PC-9 (cell line): ENCODE data around the gene NDUFV3. TPM values are rescaled to one million over a fixed set of nuclear protein-coding genes. Genes with fewer than 3 reads are reported as not detected.

Experiments used
- BruUV-seq: library from RNA; stranded (reverse); fragments of 400-500 nt; replicated peaks from 2 replicates; lab custom pipeline; 2021; lab: Mats Ljungman, UMichigan
- CTCF ChIA-PET: fragments of 300-600 bp; sonication (Branson Sonifier 250); formaldehyde crosslinking; loops from one replicate; lab custom pipeline; 2022; ENCODE audit warnings: antibody characterized with exemption; lab: Charles Lee
- POLR2A ChIA-PET: fragments of 300-600 bp; sonication (Branson Sonifier 250); formaldehyde crosslinking; loops from one replicate; lab custom pipeline; 2022; ENCODE audit warnings: antibody characterized with exemption; ENCODE audit not compliant: unreplicated experiment; lab: Charles Lee
- DNase-seq, 2 experiments: peaks; one replicate each; pipeline versions ENCODE4 v3.0.0 to v3.0.0-alpha.2; 2015 to 2022; ENCODE audit warnings: mixed read lengths in 1 of 2
- H2AFZ ChIP-seq: fragments of 200-600 bp; sonication (generic); 2 replicates; pipeline ENCODE4 v1.8.1; 2017; ENCODE audit warnings: antibody characterized with exemption
- H3F3A ChIP-seq: fragments of 200-600 bp; sonication (generic); 2 replicates; pipeline ENCODE4 v1.8.1; 2017; ENCODE audit warnings: antibody characterized with exemption, mild to moderate bottlenecking, low read depth; ENCODE audit not compliant: insufficient read depth
- H3K27ac ChIP-seq: fragments of 200-600 bp; sonication (generic); 2 replicates; pipeline ENCODE4 v1.6.1; 2016; ENCODE audit warnings: mixed run types
- H3K27me3 ChIP-seq: fragments of 200-600 bp; sonication (generic); 2 replicates; pipeline ENCODE4 v1.6.1; 2016; ENCODE audit warnings: low read depth, mixed run types; ENCODE audit not compliant: insufficient read depth
- H3K36me3 ChIP-seq: fragments of 200-600 bp; sonication (generic); 2 replicates; pipeline ENCODE4 v1.6.1; 2016; ENCODE audit warnings: low read depth, mixed run types
- H3K4me1 ChIP-seq: fragments of 200-600 bp; sonication (generic); replicated peaks from 2 replicates; pipeline ENCODE4 v1.6.1; 2016; ENCODE audit warnings: mixed run types; ENCODE audit not compliant: insufficient read depth
- H3K4me2 ChIP-seq: fragments of 200-600 bp; sonication (generic); 2 replicates; pipeline ENCODE4 v1.6.1; 2017; ENCODE audit warnings: mixed run types
- H3K4me3 ChIP-seq: fragments of 200-600 bp; sonication (generic); 2 replicates; pipeline ENCODE4 v1.6.1; 2016; ENCODE audit warnings: mixed run types
- H3K79me2 ChIP-seq: fragments of 200-600 bp; sonication (generic); 2 replicates; pipeline ENCODE4 v1.6.1; 2017; ENCODE audit warnings: low read depth, mixed run types
- H3K9me2 ChIP-seq: fragments of 200-600 bp; sonication (generic); 2 replicates; pipeline ENCODE4 v1.8.1; 2017; ENCODE audit warnings: mild to moderate bottlenecking; ENCODE audit not compliant: insufficient read depth
- H3K9me3 ChIP-seq: fragments of 200-600 bp; sonication (generic); 2 replicates; pipeline ENCODE4 v1.8.1; 2016; ENCODE audit warnings: low read depth; ENCODE audit not compliant: insufficient read depth
- H4K20me1 ChIP-seq: fragments of 200-600 bp; sonication (generic); 2 replicates; pipeline ENCODE4 v1.8.1; 2017; ENCODE audit not compliant: insufficient read depth
- CTCF ChIP-seq: fragments of 200-600 bp; sonication (generic); conservative IDR thresholded peaks from 2 replicates; pipeline ENCODE4 v1.6.1; 2017; ENCODE audit warnings: mixed run types, antibody characterized with exemption, mild to moderate bottlenecking, moderate library complexity
- EZH2 ChIP-seq: fragments of 200-600 bp; sonication (generic); IDR thresholded peaks from 2 replicates; pipeline ENCODE4 v1.8.0; 2017; ENCODE audit warnings: antibody characterized with exemption, low read depth
- intact Hi-C: fragments of 100-400 bp; cut with micrococcal nuclease; formaldehyde crosslinking; loops from one replicate; pipeline ENCODE4 v1.10.0; 2022; ENCODE audit not compliant: unreplicated experiment
- total RNA-seq: library from RNA; stranded (reverse); gene quantifications from 2 replicates; pipeline ENCODE4 v1.2.3, GENCODE V29; 2021

NDUFV3 gene
- total RNA-seq, 1 experiment from 2014 or later = 20.7 TPM

- no peak for DNase-seq
- H3K9me3 ChIP-seq = no peaks in the 10 kb centered on the region
- no peak overlapping the region for H3K27ac ChIP-seq
- TF ChIP-seq EZH2 (no peak), CTCF (no peak)
- no peaks in the 10 kb centered on the region for H3K27me3 ChIP-seq
- no peaks in the 10 kb centered on the region for H3F3A ChIP-seq
- no peaks in the 10 kb centered on the region for H3K9me2 ChIP-seq
- no peak overlapping the region for H3K4me2 ChIP-seq
- ChIA-PET CTCF (no interaction called here), POLR2A (no interaction called here)
- no peak overlapping the region for H3K4me3 ChIP-seq
- intact Hi-C loops = no loop called here
- no TSS peak for BruUV-seq
- H4K20me1 ChIP-seq = 0 out of 2 replicates have a peak, but pooled peaks cover 7% of the 10 kb centered on the region
- no peaks in the 10 kb centered on the region for H3K4me1 ChIP-seq
- H2AFZ ChIP-seq = no peak overlapping the region
- H3K36me3 ChIP-seq = no peaks in the 10 kb centered on the region
- H3K79me2 ChIP-seq = no peaks in the 10 kb centered on the region
Measured at GRCh38 chr21:42854246-42855010, 38.7 kb upstream of the NDUFV3 start.

- intact Hi-C loops = no loop called here
Measured at GRCh38 chr21:42855171-42855936, 37.8 kb upstream of the NDUFV3 start.

GRCh38 chr21:42855937-42856335 lies 37.2 kb upstream of the NDUFV3 start:
- no peaks in the 10 kb centered on the region for H3K4me1 ChIP-seq
- no peak overlapping the region for H3K27ac ChIP-seq
- H3K4me3 ChIP-seq = no peak overlapping the region
- H4K20me1 ChIP-seq = peaks cover 7% of the 10 kb centered on the region; the same call in 1 of the 2 replicates
- DNase-seq = no peak
- no peak overlapping the region for H3K4me2 ChIP-seq
- H3K27me3 ChIP-seq = no peaks in the 10 kb centered on the region
- no peaks in the 10 kb centered on the region for H3F3A ChIP-seq
- no peaks in the 10 kb centered on the region for H3K9me2 ChIP-seq
- ChIA-PET CTCF (no interaction called here), POLR2A (no interaction called here)
- H3K36me3 ChIP-seq = no peaks in the 10 kb centered on the region
- no TSS peak for BruUV-seq
- H3K9me3 ChIP-seq = no peaks in the 10 kb centered on the region
- no peaks in the 10 kb centered on the region for H3K79me2 ChIP-seq
- no peak for TF ChIP-seq EZH2
- TF ChIP-seq CTCF = no peak
- no peak overlapping the region for H2AFZ ChIP-seq
- intact Hi-C loops = no loop called here

More at GRCh38 chr21:42855171-42855936, 37.8 kb upstream of the NDUFV3 start:
- Histone ChIP-seq H3K36me3 (no peaks in the 10 kb centered on the region), H3K9me3 (no peaks in the 10 kb centered on the region), H3K4me2 (no peak overlapping the region), H2AFZ (no peak overlapping the region), H3K27ac (no peak overlapping the region), H3K4me1 (no peaks in the 10 kb centered on the region), H3F3A (no peaks in the 10 kb centered on the region), H3K4me3 (no peak overlapping the region), H3K79me2 (no peaks in the 10 kb centered on the region), H4K20me1 (0 out of 2 replicates have a peak, but pooled peaks cover 7% of the 10 kb centered on the region), H3K27me3 (no peaks in the 10 kb centered on the region), H3K9me2 (no peaks in the 10 kb centered on the region)
- CTCF ChIA-PET = no interaction called here
- no peak for DNase-seq
- TF ChIP-seq CTCF (no peak), EZH2 (no peak)
- no TSS peak for BruUV-seq
- POLR2A ChIA-PET = no interaction called here
